ENCODE data around the gene SPATA20. TPM values are rescaled to one million over a fixed set of nuclear protein-coding genes. Genes with fewer than 3 reads are reported as not detected.

SPATA20 gene
- total and polyA plus RNA-seq, 2 of the 13 experiments (the other 11 are each of a cell fraction or from before 2014, with no cell fraction given): 36.1 to 64.8 TPM

DNA sequence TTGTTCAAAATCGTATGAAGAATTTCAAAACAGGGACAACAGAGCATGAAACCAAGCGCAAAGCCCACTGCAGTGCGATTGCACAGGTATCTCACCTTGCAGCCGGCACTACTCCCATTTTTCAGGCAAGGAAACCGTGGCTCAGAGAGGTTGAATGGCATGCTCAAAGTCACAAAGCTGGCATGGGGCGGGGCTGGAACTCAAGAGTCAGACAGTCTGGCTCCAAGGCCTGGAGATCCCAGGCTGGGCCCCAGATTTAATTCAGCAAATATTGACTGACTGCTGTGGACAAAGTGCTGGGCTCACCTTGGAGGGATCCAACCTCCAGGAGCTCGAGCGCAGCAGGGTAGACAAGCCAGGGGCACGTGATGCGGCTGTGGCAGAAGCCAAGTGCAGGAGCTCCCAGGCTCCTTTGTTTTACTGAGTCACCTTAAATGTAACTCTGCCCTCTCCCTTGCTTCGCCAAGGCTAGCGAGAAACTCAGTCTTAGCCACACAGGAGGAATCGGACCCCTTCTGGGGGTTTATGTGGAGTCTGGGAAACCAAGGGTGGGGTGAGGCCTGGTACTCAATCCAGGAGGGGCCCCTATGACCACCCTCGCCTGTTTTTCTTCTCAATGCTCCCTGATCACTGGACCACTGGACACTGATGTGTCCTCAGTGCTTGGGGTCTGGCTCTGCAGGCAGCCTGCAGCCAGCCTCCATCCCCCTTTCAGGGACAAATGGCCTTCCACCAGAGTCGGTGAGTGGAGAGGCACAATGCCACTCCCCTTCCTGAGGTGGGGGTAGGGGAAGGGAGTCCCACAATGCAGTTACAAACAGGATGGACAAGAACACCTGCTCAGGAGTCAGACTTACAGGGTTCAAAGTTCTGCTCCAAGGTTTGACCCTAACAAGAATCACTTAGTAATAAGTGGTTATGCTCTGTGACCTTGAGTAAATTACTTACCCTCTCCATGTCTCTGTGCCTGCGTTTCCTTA lies 3.9 kb upstream of the SPATA20 start (continued):
- TF ChIP-seq ZNF800 (CRISPR knock-in tag; IDR thresholded peaks at IDR 0.05) (no peak; the same call in 1 of the 2 replicates), ELF3 (CRISPR knock-in tag; IDR thresholded peaks at IDR 0.05) (peak; percentile 49), ZNF598 (CRISPR knock-in tag; IDR thresholded peaks at IDR 0.05; ENCODE audit: borderline replicate concordance) (peak; percentile 8; the same call in 1 of the 2 replicates), MED1 (CRISPR knock-in tag; IDR thresholded peaks at IDR 0.05) (peak; percentile 88), TOE1 (CRISPR knock-in tag; IDR thresholded peaks at IDR 0.05) (no peak), FOXJ3 (CRISPR knock-in tag; IDR thresholded peaks at IDR 0.05; ENCODE audit: borderline replicate concordance) (peak; percentile 93), ZBTB44 (CRISPR knock-in tag; IDR thresholded peaks at IDR 0.05) (no peak), ZNF616 (CRISPR knock-in tag; IDR thresholded peaks at IDR 0.05; ENCODE audit: low read depth) (no peak), ZNF30 (CRISPR knock-in tag; IDR thresholded peaks at IDR 0.05) (no peak), ARID2 (CRISPR knock-in tag; IDR thresholded peaks at IDR 0.05; ENCODE audit: borderline replicate concordance) (peak; percentile 69; the same call in 1 of the 2 replicates), ZUFSP (CRISPR knock-in tag; IDR thresholded peaks at IDR 0.05; ENCODE audit: borderline replicate concordance) (no peak), FOXP1 (IDR thresholded peaks at IDR 0.05) (no peak), FOXP1 (CRISPR knock-in tag; IDR thresholded peaks at IDR 0.05) (peak; percentile 72), ZMYM2 (CRISPR knock-in tag; IDR thresholded peaks at IDR 0.05) (no peak), ZMYM3 (CRISPR knock-in tag; IDR thresholded peaks at IDR 0.05) (peak; percentile 97), NR2F6 (IDR thresholded peaks at IDR 0.05) (peak; percentile 65), NR2F6 (CRISPR knock-in tag; IDR thresholded peaks at IDR 0.05) (peak; percentile 85), GABPB1 (CRISPR knock-in tag; IDR thresholded peaks at IDR 0.05) (no peak), ZNF326 (CRISPR knock-in tag; IDR thresholded peaks at IDR 0.05; ENCODE audit: borderline replicate concordance) (no peak)
- TF ChIP-seq, protein P1, sequence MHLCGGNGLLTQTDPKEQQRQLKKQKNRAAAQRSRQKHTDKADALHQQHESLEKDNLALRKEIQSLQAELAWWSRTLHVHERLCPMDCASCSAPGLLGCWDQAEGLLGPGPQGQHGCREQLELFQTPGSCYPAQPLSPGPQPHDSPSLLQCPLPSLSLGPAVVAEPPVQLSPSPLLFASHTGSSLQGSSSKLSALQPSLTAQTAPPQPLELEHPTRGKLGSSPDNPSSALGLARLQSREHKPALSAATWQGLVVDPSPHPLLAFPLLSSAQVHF (CRISPR knock-in tag; IDR thresholded peaks at IDR 0.05): no peak
- TF ChIP-seq, protein P2, sequence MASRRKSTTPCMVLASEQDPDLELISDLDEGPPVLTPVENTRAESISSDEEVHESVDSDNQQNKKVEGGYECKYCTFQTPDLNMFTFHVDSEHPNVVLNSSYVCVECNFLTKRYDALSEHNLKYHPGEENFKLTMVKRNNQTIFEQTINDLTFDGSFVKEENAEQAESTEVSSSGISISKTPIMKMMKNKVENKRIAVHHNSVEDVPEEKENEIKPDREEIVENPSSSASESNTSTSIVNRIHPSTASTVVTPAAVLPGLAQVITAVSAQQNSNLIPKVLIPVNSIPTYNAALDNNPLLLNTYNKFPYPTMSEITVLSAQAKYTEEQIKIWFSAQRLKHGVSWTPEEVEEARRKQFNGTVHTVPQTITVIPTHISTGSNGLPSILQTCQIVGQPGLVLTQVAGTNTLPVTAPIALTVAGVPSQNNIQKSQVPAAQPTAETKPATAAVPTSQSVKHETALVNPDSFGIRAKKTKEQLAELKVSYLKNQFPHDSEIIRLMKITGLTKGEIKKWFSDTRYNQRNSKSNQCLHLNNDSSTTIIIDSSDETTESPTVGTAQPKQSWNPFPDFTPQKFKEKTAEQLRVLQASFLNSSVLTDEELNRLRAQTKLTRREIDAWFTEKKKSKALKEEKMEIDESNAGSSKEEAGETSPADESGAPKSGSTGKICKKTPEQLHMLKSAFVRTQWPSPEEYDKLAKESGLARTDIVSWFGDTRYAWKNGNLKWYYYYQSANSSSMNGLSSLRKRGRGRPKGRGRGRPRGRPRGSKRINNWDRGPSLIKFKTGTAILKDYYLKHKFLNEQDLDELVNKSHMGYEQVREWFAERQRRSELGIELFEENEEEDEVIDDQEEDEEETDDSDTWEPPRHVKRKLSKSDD (CRISPR knock-in tag; IDR thresholded peaks at IDR 0.05; ENCODE audit: low read depth): no peak

Measured in HepG2 (cell line).